K562 (cell line): ENCODE measurements around the gene PON2. TPM values are rescaled to one million over a fixed set of nuclear protein-coding genes. Genes with fewer than 3 reads are reported as not detected.

Experiments
- ATAC-seq: fragments of 200-7000 bp; cut with Tn5 transposase; 3 replicates; pipeline ENCODE4 v1.9.1; 2020; ENCODE audit warnings: moderate library complexity
- BruUV-seq: library from RNA; stranded (reverse); fragments of 400-500 nt; replicated peaks from 2 replicates; lab custom pipeline; 2021; lab: Mats Ljungman, UMichigan
- CTCF ChIA-PET: fragments of 300-600 bp; formaldehyde crosslinking; extraction: SDS; loops from one replicate; lab custom pipeline; 2021; ENCODE audit warnings: low intra/inter-chr PET ratio; lab: Yijun Ruan, JAX
- POLR2A ChIA-PET: fragments of 300-600, 350-650 bp; sonication (Branson Sonifier 250); formaldehyde crosslinking; extraction: SDS; loops from one replicate; lab custom pipeline; 2021; ENCODE audit warnings: antibody characterized with exemption, inconsistent platforms; lab: Yijun Ruan, JAX
- DNase-seq, 4 experiments: peaks; one replicate each; pipeline versions ENCODE4 v3.0.0 to v3.0.0-alpha.2; 2011 to 2018; ENCODE audit warnings: low spot score in 3 of 4, mixed read lengths in 3 of 4; ENCODE audit errors: extremely low read depth in 1 of 4
- FAIRE-seq: peaks from 2 replicates; lab custom pipeline; 2011; peaks lifted over from hg19 to GRCh38; lab: Jason Lieb, UNC
- H2AFZ ChIP-seq: 2 replicates; pipeline ENCODE4 v1.6.0; 2011; ENCODE audit warnings: low read depth, low read length, control low read depth, inconsistent platforms
- H3K27ac ChIP-seq: fragments of 200-600 bp; 3 replicates; pipeline ENCODE4 v1.8.0; 2011; ENCODE audit warnings: low read depth, mild to moderate bottlenecking, control low read depth, inconsistent platforms, low read length, moderate library complexity, mixed read lengths; ENCODE audit errors: extremely low read depth
- H3K27me3 ChIP-seq, 2 experiments: fragments of 300-600 bp in 1 of 2; 2 replicates in 1 of 2; 3 replicates in 1 of 2; pipeline versions ENCODE4 v1.6.0 to v1.8.0; 2011; ENCODE audit warnings: inconsistent platforms in 2 of 2, low read length in 2 of 2, mild to moderate bottlenecking in 1 of 2, mixed read lengths in 1 of 2, moderate library complexity in 1 of 2; ENCODE audit not compliant: control insufficient read depth in 2 of 2, insufficient read depth in 2 of 2
- H3K36me3 ChIP-seq: fragments of 300-600 bp; 3 replicates; pipeline ENCODE4 v1.8.0; 2011; ENCODE audit warnings: mild to moderate bottlenecking, low read length, inconsistent platforms; ENCODE audit not compliant: control insufficient read depth, insufficient read depth
- H3K4me1 ChIP-seq, 2 experiments: fragments of 200-600 bp in 1 of 2; replicated peaks in 1 of 2; 2 replicates in 1 of 2; 3 replicates in 1 of 2; pipeline versions ENCODE4 v1.5.1 to v1.8.0; 2011; ENCODE audit warnings: inconsistent platforms in 2 of 2, low read length in 2 of 2, mild to moderate bottlenecking in 1 of 2, mixed read lengths in 1 of 2, moderate library complexity in 1 of 2; ENCODE audit not compliant: control insufficient read depth in 2 of 2, insufficient read depth in 2 of 2
- H3K4me2 ChIP-seq: 2 replicates; pipeline ENCODE4 v1.6.1; 2011; ENCODE audit warnings: low read length, control low read depth, inconsistent platforms, mixed read lengths; ENCODE audit not compliant: insufficient read depth
- H3K4me3 ChIP-seq: fragments of 200-600 bp; sonication (generic), shearing (Covaris generic); 2 replicates; pipeline ENCODE4 v1.5.1; 2016; ENCODE audit warnings: control low read depth, inconsistent platforms
- H3K79me2 ChIP-seq: fragments of 200-600 bp; 3 replicates; pipeline ENCODE4 v1.8.0; 2011; ENCODE audit warnings: low read length, inconsistent platforms; ENCODE audit not compliant: control insufficient read depth, insufficient read depth
- H3K9ac ChIP-seq, 2 experiments: 2 replicates each; pipeline versions ENCODE4 v1.6.0 to v1.6.1; 2011; ENCODE audit warnings: low read depth in 2 of 2, low read length in 2 of 2, control low read depth in 1 of 2, inconsistent platforms in 1 of 2, mild to moderate bottlenecking in 1 of 2, mixed read lengths in 1 of 2; ENCODE audit not compliant: insufficient read depth in 1 of 2
- H3K9me1 ChIP-seq: one replicate; pipeline ENCODE4 v1.6.0; 2011; ENCODE audit warnings: inconsistent platforms, mild to moderate bottlenecking, low read length, moderate library complexity; ENCODE audit not compliant: control insufficient read depth, insufficient read depth
- H3K9me3 ChIP-seq: replicated peaks from 2 replicates; pipeline ENCODE4 v1.5.1; 2011; ENCODE audit warnings: low read depth, low read length, inconsistent platforms; ENCODE audit not compliant: control insufficient read depth, insufficient read depth
- H4K20me1 ChIP-seq: replicated peaks from 2 replicates; pipeline ENCODE4 v1.6.1; 2011; ENCODE audit warnings: low read length, inconsistent platforms, mixed read lengths; ENCODE audit not compliant: control insufficient read depth, insufficient read depth
- CBFA2T3 ChIP-seq: fragments of 450-650 bp; IDR thresholded peaks from 2 replicates; pipeline ENCODE4 v1.6.1; 2017
- CEBPZ ChIP-seq: fragments of 150-350 bp; IDR thresholded peaks from 2 replicates; pipeline ENCODE4 v1.6.1; 2014; ENCODE audit warnings: low read depth, mild to moderate bottlenecking, low read length, borderline replicate concordance
- EHMT2 ChIP-seq: fragments of 450-650 bp; IDR thresholded peaks from 2 replicates; pipeline ENCODE4 v1.6.1; 2018; ENCODE audit warnings: antibody characterized with exemption
- HDAC3 ChIP-seq: fragments of 450-650 bp; IDR thresholded peaks from 2 replicates; pipeline ENCODE4 v1.6.1; 2018; ENCODE audit warnings: borderline replicate concordance, mild to moderate bottlenecking, moderate library complexity; ENCODE audit not compliant: partially characterized antibody
- HDAC6 ChIP-seq: IDR thresholded peaks from 2 replicates; pipeline ENCODE4 v1.6.1; 2012; ENCODE audit warnings: low read depth, mild to moderate bottlenecking, control low read depth, inconsistent platforms, low read length, moderate library complexity
- KDM4B ChIP-seq, 2 experiments: fragments of 450-650 bp in 1 of 2; sonication (generic) in 1 of 2; IDR thresholded peaks; 2 replicates each; pipeline ENCODE4 v1.6.1; 2016 to 2017; ENCODE audit warnings: borderline replicate concordance in 2 of 2, antibody characterized with exemption in 1 of 2, low read depth in 1 of 2, mild to moderate bottlenecking in 1 of 2
- KLF1 ChIP-seq: fragments of 450-650 bp; IDR thresholded peaks from 2 replicates; pipeline ENCODE4 v1.6.1; 2016; ENCODE audit warnings: missing genetic modification characterization, missing compliant biosample characterization
- SAFB2 ChIP-seq: fragments of 200-400 bp; formaldehyde crosslinking; IDR thresholded peaks from 2 replicates; pipeline ENCODE4 v1.6.1; 2018; ENCODE audit warnings: borderline replicate concordance, low read length, low read depth, moderate library complexity; ENCODE audit not compliant: severe bottlenecking
- SNRNP70 ChIP-seq: fragments of 200-400 bp; formaldehyde crosslinking; optimal IDR thresholded peaks from 2 replicates; pipeline ENCODE3; 2017; ENCODE audit warnings: low read depth, low read length
- ZC3H4 ChIP-seq: sonication (generic); formaldehyde crosslinking; IDR thresholded peaks from 2 replicates; pipeline ENCODE4 v1.9.0; 2021; ENCODE audit warnings: missing genetic modification reagents, borderline replicate concordance
- ZNF23 ChIP-seq: fragments of 250-450 bp; sonication (Bioruptor Pico); IDR thresholded peaks from 2 replicates; pipeline ENCODE4 v1.4.0; 2020; ENCODE audit warnings: mild to moderate bottlenecking
- WGBS: fragments of 100-300 bp; shearing (Covaris generic); methylation state at CpG from one replicate; pipeline ENCODE4 v1.1.6; 2016; ENCODE audit warnings: low coverage, mixed read lengths; ENCODE audit not compliant: insufficient coverage; ENCODE audit errors: missing lambda C conversion rate; 5-methylcytosine and 5-hydroxymethylcytosine counted together
- in situ Hi-C: fragments of 300-500 bp; cut with MboI; formaldehyde crosslinking; loops from 4 replicates; pipeline ENCODE4 v1.15.0; 2018; ENCODE audit warnings: inconsistent platforms, mixed read lengths
- intact Hi-C: fragments of 100-400 bp; cut with micrococcal nuclease; formaldehyde crosslinking; loops from 2 replicates; pipeline ENCODE4 v1.14.2; 2022
- polyA plus RNA-seq, 8 experiments: library from polyadenylated mRNA; depleted of rRNA in 4 of 8; stranded (reverse) in 5 of 8; unstranded in 3 of 8; fragments of >200 nt; fragmentation: Nextera tagmentation in 2 of 8; fragmentation: Illumina TruSeq in 1 of 8; extraction: Ambion mirVana in 2 of 8; extraction: Trizol in 1 of 8; gene quantifications; 2 replicates each; pipeline versions ENCODE4 v1.2.1 to v1.2.3, GENCODE V29; 2011 to 2014; ENCODE audit warnings: inconsistent platforms in 1 of 8, missing spikeins in 1 of 8
- total RNA-seq, 7 experiments: library from RNA; depleted of rRNA in 6 of 7; stranded (reverse); fragments of >200 nt in 6 of 7; fragmentation: Illumina TruSeq in 2 of 7; extraction: Trizol in 2 of 7; gene quantifications; 2 replicates each; pipeline versions ENCODE4 v1.2.1 to v1.2.3, GENCODE V29; 2011 to 2021; ENCODE audit warnings: low replicate concordance in 1 of 7
- TF ChIP-seq, protein P1 (sequence below): IDR thresholded peaks from 2 replicates; pipeline ENCODE4 v1.6.1; 2014; ENCODE audit warnings: antibody characterized with exemption
- TF ChIP-seq, protein P2 (sequence below), 2 experiments: fragments of 200-800 bp in 1 of 2; sonication (Bioruptor generic) in 1 of 2; sonication (generic) in 1 of 2; formaldehyde crosslinking in 1 of 2; IDR thresholded peaks in 1 of 2; conservative IDR thresholded peaks in 1 of 2; 2 replicates each; pipeline versions ENCODE4 v1.5.0 to v1.6.1; 2016 to 2020; ENCODE audit warnings: missing compliant biosample characterization in 1 of 2, missing genetic modification characterization in 1 of 2, missing genetic modification reagents in 1 of 2
- TF ChIP-seq, protein P3 (sequence below), 2 experiments: fragments of 450-650 bp; conservative IDR thresholded peaks; 2 replicates each; pipeline ENCODE4 v1.6.1; 2017; ENCODE audit warnings: mild to moderate bottlenecking in 2 of 2, moderate library complexity in 2 of 2

The PON2 gene
- total and polyA plus RNA-seq, 9 of the 15 experiments (the other 6 are each of a cell fraction or from before 2014, with no cell fraction given), result 8.5 to 30.1 (median 21.9) TPM

GRCh38 chr7:95471071-95471470, 36.2 kb upstream of the PON2 start:
- BruUV-seq, result no TSS peak
- ATAC-seq (no peak), DNase-seq (no peak), FAIRE-seq (no peak)
- peaks cover 3 to 9% of the 10 kb centered on the region in 2 experiments; a peak in 3 of 5 replicates for H3K27me3 ChIP-seq
- no peak overlapping the region for H3K27ac ChIP-seq
- no peaks in the 10 kb centered on the region for H3K36me3 ChIP-seq
- ChIA-PET CTCF (no interaction called here), POLR2A (interaction anchor here (0.6 kb wide), 1 partner anchor 125 kb away, joined by 3 read pairs; no protein-coding TSS in a partner anchor)
- no peak overlapping the region for H3K4me2 ChIP-seq
- H3K4me1 ChIP-seq, result no peaks in the 10 kb centered on the region
- no peak overlapping the region for H3K4me3 ChIP-seq
- in situ Hi-C loops (no loop called here), intact Hi-C loops (loop anchor here (10.0 kb wide), 1 partner anchor 1176 kb away; no protein-coding TSS in a partner anchor)
- H3K79me2 ChIP-seq, result no peaks in the 10 kb centered on the region
- no peaks in the 10 kb centered on the region for H3K9me3 ChIP-seq
- 4% methylated on average over 3 of the region's 3 CpGs for WGBS
- no peak overlapping the region for H2AFZ ChIP-seq
- H4K20me1 ChIP-seq, result no peaks in the 10 kb centered on the region
- no peak overlapping the region for H3K9ac ChIP-seq
- no peaks in the 10 kb centered on the region for H3K9me1 ChIP-seq
- TF ChIP-seq, protein P1, sequence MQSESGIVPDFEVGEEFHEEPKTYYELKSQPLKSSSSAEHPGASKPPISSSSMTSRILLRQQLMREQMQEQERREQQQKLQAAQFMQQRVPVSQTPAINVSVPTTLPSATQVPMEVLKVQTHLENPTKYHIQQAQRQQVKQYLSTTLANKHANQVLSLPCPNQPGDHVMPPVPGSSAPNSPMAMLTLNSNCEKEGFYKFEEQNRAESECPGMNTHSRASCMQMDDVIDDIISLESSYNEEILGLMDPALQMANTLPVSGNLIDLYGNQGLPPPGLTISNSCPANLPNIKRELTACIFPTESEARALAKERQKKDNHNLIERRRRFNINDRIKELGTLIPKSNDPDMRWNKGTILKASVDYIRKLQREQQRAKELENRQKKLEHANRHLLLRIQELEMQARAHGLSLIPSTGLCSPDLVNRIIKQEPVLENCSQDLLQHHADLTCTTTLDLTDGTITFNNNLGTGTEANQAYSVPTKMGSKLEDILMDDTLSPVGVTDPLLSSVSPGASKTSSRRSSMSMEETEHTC, result no peak
- TF ChIP-seq CEBPZ (no peak), HDAC6 (no peak), SNRNP70 (no peak), EHMT2 (no peak), CBFA2T3 (no peak), SAFB2 (no peak), ZNF23 (CRISPR knock-in tag) (no peak), KDM4B (IDR thresholded peaks at IDR 0.05; ENCODE audit: borderline replicate concordance in 2 of 2, low read depth in 1 of 2) (no peak), HDAC3 (no peak), ZC3H4 (CRISPR knock-in tag) (no peak), KLF1 (tag) (no peak)
- TF ChIP-seq, protein P2, sequence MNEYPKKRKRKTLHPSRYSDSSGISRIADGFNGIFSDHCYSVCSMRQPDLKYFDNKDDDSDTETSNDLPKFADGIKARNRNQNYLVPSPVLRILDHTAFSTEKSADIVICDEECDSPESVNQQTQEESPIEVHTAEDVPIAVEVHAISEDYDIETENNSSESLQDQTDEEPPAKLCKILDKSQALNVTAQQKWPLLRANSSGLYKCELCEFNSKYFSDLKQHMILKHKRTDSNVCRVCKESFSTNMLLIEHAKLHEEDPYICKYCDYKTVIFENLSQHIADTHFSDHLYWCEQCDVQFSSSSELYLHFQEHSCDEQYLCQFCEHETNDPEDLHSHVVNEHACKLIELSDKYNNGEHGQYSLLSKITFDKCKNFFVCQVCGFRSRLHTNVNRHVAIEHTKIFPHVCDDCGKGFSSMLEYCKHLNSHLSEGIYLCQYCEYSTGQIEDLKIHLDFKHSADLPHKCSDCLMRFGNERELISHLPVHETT (CRISPR knock-in tag; conservative IDR thresholded peaks at IDR 0.05 in 1 of 2, IDR thresholded peaks at IDR 0.05 in 1 of 2), result no peak
- TF ChIP-seq, protein P3, sequence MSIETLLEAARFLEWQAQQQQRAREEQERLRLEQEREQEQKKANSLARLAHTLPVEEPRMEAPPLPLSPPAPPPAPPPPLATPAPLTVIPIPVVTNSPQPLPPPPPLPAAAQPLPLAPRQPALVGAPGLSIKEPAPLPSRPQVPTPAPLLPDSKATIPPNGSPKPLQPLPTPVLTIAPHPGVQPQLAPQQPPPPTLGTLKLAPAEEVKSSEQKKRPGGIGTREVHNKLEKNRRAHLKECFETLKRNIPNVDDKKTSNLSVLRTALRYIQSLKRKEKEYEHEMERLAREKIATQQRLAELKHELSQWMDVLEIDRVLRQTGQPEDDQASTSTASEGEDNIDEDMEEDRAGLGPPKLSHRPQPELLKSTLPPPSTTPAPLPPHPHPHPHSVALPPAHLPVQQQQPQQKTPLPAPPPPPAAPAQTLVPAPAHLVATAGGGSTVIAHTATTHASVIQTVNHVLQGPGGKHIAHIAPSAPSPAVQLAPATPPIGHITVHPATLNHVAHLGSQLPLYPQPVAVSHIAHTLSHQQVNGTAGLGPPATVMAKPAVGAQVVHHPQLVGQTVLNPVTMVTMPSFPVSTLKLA (conservative IDR thresholded peaks at IDR 0.05), result no peak
